Activated B cell treated with CpG ODN at 0.5 μM for 24 hours (primary cell): ENCODE data around the gene DAPK1. TPM values are rescaled to one million over a fixed set of nuclear protein-coding genes. Genes with fewer than 3 reads are reported as not detected.

Source experiments
- ATAC-seq: fragments of 200-7000 bp; cut with Tn5 transposase; one replicate; pipeline ENCODE4 v1.10.0; 2021; ENCODE audit warnings: low read depth, mild to moderate bottlenecking, moderate library complexity
- CTCF ChIA-PET: fragments of 350-600 bp; sonication (Branson Sonifier 250); formaldehyde crosslinking; loops from one replicate; lab custom pipeline; 2021; ENCODE audit warnings: antibody characterized with exemption; lab: Charles Lee
- POLR2A ChIA-PET: fragments of 350-600 bp; sonication (Branson Sonifier 250); formaldehyde crosslinking; loops from one replicate; lab custom pipeline; 2021; ENCODE audit warnings: antibody characterized with exemption; lab: Charles Lee
- DNase-seq: peaks from one replicate; pipeline ENCODE4 v3.0.0; 2022
- H3K27ac Mint-ChIP-seq: one replicate; pipeline ENCODE4 v1.8.0; 2020; ENCODE audit warnings: mixed read lengths
- H3K27me3 Mint-ChIP-seq: one replicate; pipeline ENCODE4 v1.8.0; 2021; ENCODE audit warnings: mixed read lengths
- H3K36me3 Mint-ChIP-seq: one replicate; pipeline ENCODE4 v1.8.0; 2021; ENCODE audit warnings: low read depth, mixed read lengths
- H3K4me1 Mint-ChIP-seq: one replicate; pipeline ENCODE4 v1.8.0; 2021; ENCODE audit warnings: mixed read lengths
- H3K4me3 Mint-ChIP-seq: one replicate; pipeline ENCODE4 v1.8.0; 2020; ENCODE audit warnings: mild to moderate bottlenecking, mixed read lengths
- H3K9me3 Mint-ChIP-seq: one replicate; pipeline ENCODE4 v1.8.0; 2020; ENCODE audit warnings: mixed read lengths
- intact Hi-C: fragments of 100-400 bp; cut with micrococcal nuclease; formaldehyde crosslinking; loops from one replicate; pipeline ENCODE4 v1.15.1; 2024
- total RNA-seq: library from RNA; stranded (reverse); gene quantifications from 2 replicates; pipeline ENCODE4 v1.2.3, GENCODE V29; 2022
- TF ChIP-seq, protein P1 (sequence below): fragments of 200-600 bp; IDR thresholded peaks from one replicate; pipeline ENCODE4 v1.8.0; 2022; ENCODE audit warnings: antibody characterized with exemption, mild to moderate bottlenecking

DAPK1 gene
- total RNA-seq, 1 donor from 2014 or later = 1.0 TPM

DNA sequence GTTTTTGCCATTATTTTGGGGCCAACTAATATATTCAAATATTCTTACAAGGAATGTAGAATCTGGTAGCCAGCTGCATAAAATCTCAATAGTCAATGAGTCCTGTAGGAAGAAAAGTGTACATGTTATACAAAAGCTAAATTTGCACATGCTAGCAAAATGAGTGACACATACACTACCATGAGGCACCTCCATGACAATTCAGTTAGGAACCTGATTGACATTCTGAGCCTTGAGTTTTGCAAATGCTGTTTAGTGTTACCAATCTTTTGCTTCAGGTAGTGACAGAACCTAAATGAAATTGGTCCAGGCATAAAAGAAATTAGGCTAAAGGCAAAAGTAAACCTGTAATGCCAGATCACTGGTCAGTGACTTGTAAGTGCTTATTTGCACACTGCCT lies 6.8 kb upstream of the DAPK1 start:
- intact Hi-C loops = no loop called here
- Mint-ChIP-seq H3K36me3 (no peaks in the 10 kb centered on the region), H3K4me1 (no peaks in the 10 kb centered on the region), H3K4me3 (no peak overlapping the region), H3K27ac (no peak overlapping the region), H3K9me3 (no peaks in the 10 kb centered on the region), H3K27me3 (peaks cover 11% of the 10 kb centered on the region)
- no peak for ATAC-seq
- TF ChIP-seq, protein P1, sequence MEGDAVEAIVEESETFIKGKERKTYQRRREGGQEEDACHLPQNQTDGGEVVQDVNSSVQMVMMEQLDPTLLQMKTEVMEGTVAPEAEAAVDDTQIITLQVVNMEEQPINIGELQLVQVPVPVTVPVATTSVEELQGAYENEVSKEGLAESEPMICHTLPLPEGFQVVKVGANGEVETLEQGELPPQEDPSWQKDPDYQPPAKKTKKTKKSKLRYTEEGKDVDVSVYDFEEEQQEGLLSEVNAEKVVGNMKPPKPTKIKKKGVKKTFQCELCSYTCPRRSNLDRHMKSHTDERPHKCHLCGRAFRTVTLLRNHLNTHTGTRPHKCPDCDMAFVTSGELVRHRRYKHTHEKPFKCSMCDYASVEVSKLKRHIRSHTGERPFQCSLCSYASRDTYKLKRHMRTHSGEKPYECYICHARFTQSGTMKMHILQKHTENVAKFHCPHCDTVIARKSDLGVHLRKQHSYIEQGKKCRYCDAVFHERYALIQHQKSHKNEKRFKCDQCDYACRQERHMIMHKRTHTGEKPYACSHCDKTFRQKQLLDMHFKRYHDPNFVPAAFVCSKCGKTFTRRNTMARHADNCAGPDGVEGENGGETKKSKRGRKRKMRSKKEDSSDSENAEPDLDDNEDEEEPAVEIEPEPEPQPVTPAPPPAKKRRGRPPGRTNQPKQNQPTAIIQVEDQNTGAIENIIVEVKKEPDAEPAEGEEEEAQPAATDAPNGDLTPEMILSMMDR = no peak
- ChIA-PET CTCF (no interaction called here), POLR2A (no interaction called here)
- DNase-seq = no peak

DNA sequence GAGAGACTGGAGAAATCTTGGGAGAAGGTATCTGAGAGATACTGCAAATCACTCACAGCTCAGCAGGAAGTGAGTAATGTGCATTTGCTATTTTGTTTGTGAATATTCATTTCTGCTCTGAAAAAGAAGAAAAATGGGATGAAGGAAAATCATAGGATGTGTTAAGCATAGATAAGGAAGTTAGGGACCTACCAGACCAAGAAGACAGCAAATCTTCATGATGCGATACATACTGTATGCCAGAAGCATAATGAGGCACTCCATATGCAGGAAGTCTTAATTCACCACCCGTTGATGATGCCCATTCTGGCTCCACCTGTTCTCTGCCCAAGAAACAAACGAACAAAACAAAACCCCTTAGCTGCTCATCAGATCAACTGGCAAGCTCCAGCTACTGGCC lies 6.1 kb upstream of the DAPK1 start:
- no peak for DNase-seq
- Mint-ChIP-seq H3K27me3 (peaks cover 16% of the 10 kb centered on the region), H3K36me3 (no peaks in the 10 kb centered on the region), H3K27ac (no peak overlapping the region), H3K9me3 (no peaks in the 10 kb centered on the region), H3K4me3 (no peak overlapping the region), H3K4me1 (no peaks in the 10 kb centered on the region)
- TF ChIP-seq, protein P1 = no peak
- CTCF ChIA-PET = no interaction called here
- no peak for ATAC-seq
- POLR2A ChIA-PET = no interaction called here
- intact Hi-C loops = no loop called here

DNA sequence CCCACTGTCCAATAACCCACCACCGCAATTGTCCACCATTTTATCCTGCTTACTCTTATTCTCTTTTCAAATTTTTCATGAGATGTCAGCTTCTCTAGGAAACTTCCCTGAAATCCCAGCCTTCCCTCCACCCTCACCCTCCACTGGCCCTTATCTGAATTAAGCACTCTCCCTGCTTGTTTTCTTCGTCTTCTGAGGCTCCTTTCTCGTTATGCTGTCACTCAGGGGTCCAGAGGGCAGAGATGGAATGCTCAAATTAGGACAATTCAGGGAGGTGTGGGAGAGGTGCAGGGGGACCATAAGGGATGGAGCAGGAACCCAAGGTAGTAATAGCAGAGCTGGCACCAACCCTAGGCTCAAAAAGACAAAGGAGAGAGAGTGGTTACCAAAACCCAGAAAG lies 5.0 kb upstream of the DAPK1 start:
- H3K36me3 Mint-ChIP-seq = no peaks in the 10 kb centered on the region
- CTCF ChIA-PET = no interaction called here
- POLR2A ChIA-PET = no interaction called here
- no peak for DNase-seq
- no peaks in the 10 kb centered on the region for H3K9me3 Mint-ChIP-seq
- intact Hi-C loops = no loop called here
- H3K27ac Mint-ChIP-seq = no peak overlapping the region
- H3K4me3 Mint-ChIP-seq = no peak overlapping the region
- TF ChIP-seq, protein P1 = no peak
- ATAC-seq = no peak
- peaks cover 23% of the 10 kb centered on the region for H3K27me3 Mint-ChIP-seq
- peaks cover 2% of the 10 kb centered on the region for H3K4me1 Mint-ChIP-seq

DNA sequence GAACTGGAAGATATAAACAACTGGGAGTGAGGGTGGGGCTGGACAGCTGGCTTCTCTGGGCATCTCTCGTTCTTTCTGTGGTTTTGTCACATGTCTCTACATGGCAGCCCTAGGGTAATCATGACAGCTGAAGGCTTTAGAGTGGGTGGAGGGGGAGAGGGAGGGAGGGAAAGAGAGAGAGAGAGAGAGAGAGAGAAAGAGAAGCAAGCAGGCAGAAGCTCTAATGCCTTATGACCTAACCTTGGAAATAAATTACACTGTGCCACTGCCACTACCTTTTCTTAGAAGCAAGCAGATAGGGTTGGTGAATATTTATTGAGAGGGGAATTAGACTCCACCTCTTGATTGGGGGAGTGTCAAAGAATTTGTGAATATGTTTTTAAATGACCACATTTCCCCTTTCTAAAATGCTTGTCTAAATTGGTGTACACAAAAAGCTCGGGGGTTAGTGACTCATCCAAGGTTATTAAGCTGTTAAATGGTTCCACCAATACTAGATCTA lies 2.6 kb upstream of the DAPK1 start:
- TF ChIP-seq, protein P1 = no peak
- intact Hi-C loops = no loop called here
- peaks cover 8% of the 10 kb centered on the region for H3K4me1 Mint-ChIP-seq
- CTCF ChIA-PET = no interaction called here
- no peaks in the 10 kb centered on the region for H3K9me3 Mint-ChIP-seq
- no peaks in the 10 kb centered on the region for H3K36me3 Mint-ChIP-seq
- ATAC-seq = no peak
- no peak overlapping the region for H3K4me3 Mint-ChIP-seq
- no peak overlapping the region for H3K27ac Mint-ChIP-seq
- POLR2A ChIA-PET = no interaction called here
- H3K27me3 Mint-ChIP-seq = peaks cover 28% of the 10 kb centered on the region
- no peak for DNase-seq

DNA sequence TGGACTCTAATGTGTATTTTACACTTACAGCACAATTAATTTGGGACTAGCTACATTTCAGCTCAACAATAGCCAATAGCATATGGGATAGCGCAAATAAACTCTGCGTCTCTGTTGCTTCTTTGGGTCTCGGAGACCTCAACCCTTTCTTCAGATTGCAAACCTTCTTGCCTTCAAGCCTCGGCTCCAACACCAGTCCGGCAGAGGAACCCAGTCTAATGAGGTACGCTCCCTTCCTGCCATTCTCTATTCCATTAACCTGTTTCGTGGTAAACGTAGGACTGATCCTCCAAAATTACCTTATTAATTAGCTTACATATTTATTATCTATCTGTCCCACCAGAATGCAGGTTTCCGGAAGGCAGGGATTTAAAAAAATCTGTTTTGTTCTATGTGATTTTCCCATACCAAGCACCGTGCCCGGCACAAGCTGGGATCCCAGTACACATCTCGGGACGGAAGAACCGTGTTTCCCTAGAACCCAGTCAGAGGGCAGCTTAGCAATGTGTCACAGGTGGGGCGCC lies 525 bp upstream of the DAPK1 start:
- H3K4me3 Mint-ChIP-seq = no peak overlapping the region
- H3K9me3 Mint-ChIP-seq = no peaks in the 10 kb centered on the region
- ChIA-PET POLR2A (no interaction called here), CTCF (no interaction called here)
- peaks cover 34% of the 10 kb centered on the region for H3K27me3 Mint-ChIP-seq
- DNase-seq = no peak
- no peak for ATAC-seq
- TF ChIP-seq, protein P1 = no peak
- H3K36me3 Mint-ChIP-seq = no peaks in the 10 kb centered on the region
- no peak overlapping the region for H3K27ac Mint-ChIP-seq
- intact Hi-C loops = no loop called here
- peaks cover 8% of the 10 kb centered on the region for H3K4me1 Mint-ChIP-seq
